GM23248 (cell line): ENCODE results near the gene MZB1.

Experiments used
- EZH2 ChIP-seq: fragments of 200-600 bp; sonication (generic); IDR thresholded peaks from 2 replicates; pipeline ENCODE4 v1.6.1; 2018; ENCODE audit warnings: antibody characterized with exemption, mild to moderate bottlenecking; ENCODE audit not compliant: insufficient read depth, poor library complexity, severe bottlenecking
- EZH2phosphoT487 ChIP-seq: fragments of 200-600 bp; sonication (generic); IDR thresholded peaks from 2 replicates; pipeline ENCODE4 v1.6.1; 2018; ENCODE audit warnings: antibody characterized with exemption, moderate library complexity, mild to moderate bottlenecking, low read depth; ENCODE audit not compliant: insufficient read depth

DNA sequence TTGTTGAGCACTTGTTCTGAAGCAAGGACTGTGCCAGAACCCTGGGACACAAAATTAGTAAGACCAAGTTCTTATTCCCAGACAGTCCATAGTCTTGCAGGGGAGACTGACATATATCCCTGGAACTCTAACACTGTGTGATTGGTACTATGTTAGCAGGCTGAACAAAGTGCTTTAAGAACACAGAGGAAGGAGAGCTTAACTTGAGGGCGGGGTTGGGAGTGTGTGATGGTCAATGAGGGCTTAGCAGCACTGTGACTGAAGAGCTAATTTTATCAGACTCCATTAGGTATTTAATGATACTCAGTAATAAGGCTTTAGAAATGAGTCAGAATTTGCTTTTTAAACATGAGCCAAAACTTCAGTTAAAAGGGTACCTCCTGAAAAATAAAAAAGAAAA is 29.1 kb upstream of the MZB1 start:
- TF ChIP-seq EZH2 (no peak), EZH2phosphoT487 (no peak)
